Measurements from ENCODE around the gene TAOK3. TPM values are rescaled to one million over a fixed set of nuclear protein-coding genes. Genes with fewer than 3 reads are reported as not detected.

The TAOK3 gene
- total and polyA plus RNA-seq, 10 of the 15 experiments (the other 5 are each of a cell fraction or from before 2014, with no cell fraction given), result 41.3 to 131 (median 57.8) TPM

DNA sequence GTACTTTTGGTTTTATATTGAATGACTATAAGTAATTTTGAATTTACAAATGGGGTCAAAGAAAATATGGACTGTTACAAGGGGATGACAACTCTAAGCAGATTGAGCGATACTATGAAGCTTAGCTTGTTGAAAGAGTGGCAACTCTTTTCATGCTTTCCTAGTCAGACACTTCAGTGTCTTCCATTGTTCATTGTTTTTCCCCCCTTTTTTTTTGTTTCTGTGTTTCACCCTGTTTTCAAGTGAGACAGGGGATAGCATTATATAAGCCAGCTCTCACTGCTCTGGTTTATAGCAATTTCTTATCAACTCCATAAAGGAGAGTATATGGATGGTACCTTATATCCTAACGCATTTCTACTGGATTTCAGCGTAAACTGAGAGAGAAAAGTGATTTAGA, 212.2 kb downstream of the TAOK3 start (continued):
- TF ChIP-seq, protein P1, sequence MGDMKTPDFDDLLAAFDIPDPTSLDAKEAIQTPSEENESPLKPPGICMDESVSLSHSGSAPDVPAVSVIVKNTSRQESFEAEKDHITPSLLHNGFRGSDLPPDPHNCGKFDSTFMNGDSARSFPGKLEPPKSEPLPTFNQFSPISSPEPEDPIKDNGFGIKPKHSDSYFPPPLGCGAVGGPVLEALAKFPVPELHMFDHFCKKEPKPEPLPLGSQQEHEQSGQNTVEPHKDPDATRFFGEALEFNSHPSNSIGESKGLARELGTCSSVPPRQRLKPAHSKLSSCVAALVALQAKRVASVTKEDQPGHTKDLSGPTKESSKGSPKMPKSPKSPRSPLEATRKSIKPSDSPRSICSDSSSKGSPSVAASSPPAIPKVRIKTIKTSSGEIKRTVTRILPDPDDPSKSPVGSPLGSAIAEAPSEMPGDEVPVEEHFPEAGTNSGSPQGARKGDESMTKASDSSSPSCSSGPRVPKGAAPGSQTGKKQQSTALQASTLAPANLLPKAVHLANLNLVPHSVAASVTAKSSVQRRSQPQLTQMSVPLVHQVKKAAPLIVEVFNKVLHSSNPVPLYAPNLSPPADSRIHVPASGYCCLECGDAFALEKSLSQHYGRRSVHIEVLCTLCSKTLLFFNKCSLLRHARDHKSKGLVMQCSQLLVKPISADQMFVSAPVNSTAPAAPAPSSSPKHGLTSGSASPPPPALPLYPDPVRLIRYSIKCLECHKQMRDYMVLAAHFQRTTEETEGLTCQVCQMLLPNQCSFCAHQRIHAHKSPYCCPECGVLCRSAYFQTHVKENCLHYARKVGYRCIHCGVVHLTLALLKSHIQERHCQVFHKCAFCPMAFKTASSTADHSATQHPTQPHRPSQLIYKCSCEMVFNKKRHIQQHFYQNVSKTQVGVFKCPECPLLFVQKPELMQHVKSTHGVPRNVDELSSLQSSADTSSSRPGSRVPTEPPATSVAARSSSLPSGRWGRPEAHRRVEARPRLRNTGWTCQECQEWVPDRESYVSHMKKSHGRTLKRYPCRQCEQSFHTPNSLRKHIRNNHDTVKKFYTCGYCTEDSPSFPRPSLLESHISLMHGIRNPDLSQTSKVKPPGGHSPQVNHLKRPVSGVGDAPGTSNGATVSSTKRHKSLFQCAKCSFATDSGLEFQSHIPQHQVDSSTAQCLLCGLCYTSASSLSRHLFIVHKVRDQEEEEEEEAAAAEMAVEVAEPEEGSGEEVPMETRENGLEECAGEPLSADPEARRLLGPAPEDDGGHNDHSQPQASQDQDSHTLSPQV (IDR thresholded peaks at IDR 0.05), result no peak
- TF ChIP-seq SIX5 (IDR thresholded peaks at IDR 0.05; ENCODE audit: low read depth, low read length, severe bottlenecking) (no peak), FOS (IDR thresholded peaks at IDR 0.05; ENCODE audit: borderline replicate concordance, extremely low read depth, insufficient read length) (no peak), PML (IDR thresholded peaks at IDR 0.05; ENCODE audit: low read length) (no peak), PAX5 (IDR thresholded peaks at IDR 0.05; ENCODE audit: borderline replicate concordance, low read depth, low read length) (no peak), RAD21 (IDR thresholded peaks at IDR 0.05; ENCODE audit: insufficient read depth, low read depth, low read length) (no peak)
- TF ChIP-seq, protein P2, sequence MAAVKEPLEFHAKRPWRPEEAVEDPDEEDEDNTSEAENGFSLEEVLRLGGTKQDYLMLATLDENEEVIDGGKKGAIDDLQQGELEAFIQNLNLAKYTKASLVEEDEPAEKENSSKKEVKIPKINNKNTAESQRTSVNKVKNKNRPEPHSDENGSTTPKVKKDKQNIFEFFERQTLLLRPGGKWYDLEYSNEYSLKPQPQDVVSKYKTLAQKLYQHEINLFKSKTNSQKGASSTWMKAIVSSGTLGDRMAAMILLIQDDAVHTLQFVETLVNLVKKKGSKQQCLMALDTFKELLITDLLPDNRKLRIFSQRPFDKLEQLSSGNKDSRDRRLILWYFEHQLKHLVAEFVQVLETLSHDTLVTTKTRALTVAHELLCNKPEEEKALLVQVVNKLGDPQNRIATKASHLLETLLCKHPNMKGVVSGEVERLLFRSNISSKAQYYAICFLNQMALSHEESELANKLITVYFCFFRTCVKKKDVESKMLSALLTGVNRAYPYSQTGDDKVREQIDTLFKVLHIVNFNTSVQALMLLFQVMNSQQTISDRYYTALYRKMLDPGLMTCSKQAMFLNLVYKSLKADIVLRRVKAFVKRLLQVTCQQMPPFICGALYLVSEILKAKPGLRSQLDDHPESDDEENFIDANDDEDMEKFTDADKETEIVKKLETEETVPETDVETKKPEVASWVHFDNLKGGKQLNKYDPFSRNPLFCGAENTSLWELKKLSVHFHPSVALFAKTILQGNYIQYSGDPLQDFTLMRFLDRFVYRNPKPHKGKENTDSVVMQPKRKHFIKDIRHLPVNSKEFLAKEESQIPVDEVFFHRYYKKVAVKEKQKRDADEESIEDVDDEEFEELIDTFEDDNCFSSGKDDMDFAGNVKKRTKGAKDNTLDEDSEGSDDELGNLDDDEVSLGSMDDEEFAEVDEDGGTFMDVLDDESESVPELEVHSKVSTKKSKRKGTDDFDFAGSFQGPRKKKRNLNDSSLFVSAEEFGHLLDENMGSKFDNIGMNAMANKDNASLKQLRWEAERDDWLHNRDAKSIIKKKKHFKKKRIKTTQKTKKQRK (IDR thresholded peaks at IDR 0.05; ENCODE audit: low read depth, low read length), result no peak
- TF ChIP-seq, protein P3, sequence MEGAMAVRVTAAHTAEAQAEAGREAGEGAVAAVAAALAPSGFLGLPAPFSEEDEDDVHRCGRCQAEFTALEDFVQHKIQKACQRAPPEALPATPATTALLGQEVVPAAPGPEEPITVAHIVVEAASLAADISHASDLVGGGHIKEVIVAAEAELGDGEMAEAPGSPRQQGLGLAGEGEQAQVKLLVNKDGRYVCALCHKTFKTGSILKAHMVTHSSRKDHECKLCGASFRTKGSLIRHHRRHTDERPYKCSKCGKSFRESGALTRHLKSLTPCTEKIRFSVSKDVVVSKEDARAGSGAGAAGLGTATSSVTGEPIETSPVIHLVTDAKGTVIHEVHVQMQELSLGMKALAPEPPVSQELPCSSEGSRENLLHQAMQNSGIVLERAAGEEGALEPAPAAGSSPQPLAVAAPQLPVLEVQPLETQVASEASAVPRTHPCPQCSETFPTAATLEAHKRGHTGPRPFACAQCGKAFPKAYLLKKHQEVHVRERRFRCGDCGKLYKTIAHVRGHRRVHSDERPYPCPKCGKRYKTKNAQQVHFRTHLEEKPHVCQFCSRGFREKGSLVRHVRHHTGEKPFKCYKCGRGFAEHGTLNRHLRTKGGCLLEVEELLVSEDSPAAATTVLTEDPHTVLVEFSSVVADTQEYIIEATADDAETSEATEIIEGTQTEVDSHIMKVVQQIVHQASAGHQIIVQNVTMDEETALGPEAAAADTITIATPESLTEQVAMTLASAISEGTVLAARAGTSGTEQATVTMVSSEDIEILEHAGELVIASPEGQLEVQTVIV (IDR thresholded peaks at IDR 0.05; ENCODE audit: borderline replicate concordance, partially characterized antibody), result no peak
